ENCODE results near the gene CD38.

The CD38 gene

GRCh38 chr4:15902746-15903145 lies 124.6 kb downstream of the CD38 start:
- H3K4me3 ChIP-seq (replicated peaks; ENCODE audit: low read depth, low read length) = no peak overlapping the region
- no peak for DNase-seq (ENCODE audit: low read depth)
- TF ChIP-seq CTCF (IDR thresholded peaks at IDR 0.05; ENCODE audit: low read length, missing control alignments) = no peak
